ENCODE measurements around the gene KIF3A.

GRCh38 chr5:132677191-132677590 is 60.2 kb downstream of the KIF3A start:
- TF ChIP-seq CTCF (IDR thresholded peaks at IDR 0.05), result no peak
- no peak for TF ChIP-seq POLR2AphosphoS5 (IDR thresholded peaks at IDR 0.05)
- TF ChIP-seq POLR2A (IDR thresholded peaks at IDR 0.05), result no peak
